Transverse colon (tissue), 3 donors: ENCODE data around the gene SGTB.

Experiments
- CTCF ChIP-seq, 5 experiments: fragments of 200-600 bp in 3 of 5; fragments of 450-650 bp in 2 of 5; sonication (generic) in 3 of 5; IDR thresholded peaks; 1 replicate in 2 of 5; 2 replicates in 3 of 5; pipeline ENCODE4 v1.5.1; 2016 to 2017; ENCODE audit warnings: antibody characterized with exemption in 5 of 5, inconsistent platforms in 3 of 5, mild to moderate bottlenecking in 2 of 5, moderate library complexity in 1 of 5
- EP300 ChIP-seq: sonication (generic); formaldehyde crosslinking; IDR thresholded peaks from one replicate; pipeline ENCODE4 v1.6.1; 2017; ENCODE audit warnings: antibody characterized with exemption, low read depth
- POLR2A ChIP-seq: fragments of 450-650 bp; IDR thresholded peaks from one replicate; pipeline ENCODE4 v1.6.1; 2016; ENCODE audit warnings: antibody characterized with exemption, mild to moderate bottlenecking, moderate library complexity

- no peak for TF ChIP-seq CTCF (IDR thresholded peaks at IDR 0.05)
- TF ChIP-seq EP300 = no peak
- no peak for TF ChIP-seq POLR2A
Measured at GRCh38 chr5:65693121-65693520, 28.8 kb downstream of the SGTB start.
